Astrocyte (in vitro differentiated cells and primary cell): ENCODE results near the gene ENOX1. TPM values are rescaled to one million over a fixed set of nuclear protein-coding genes. Genes with fewer than 3 reads are reported as not detected.

Experiments
- DNase-seq: peaks from one replicate; pipeline ENCODE4 v3.0.0-alpha.2; 2010; ENCODE audit warnings: low read depth
- FAIRE-seq: peaks from 2 replicates; lab custom pipeline; 2011; peaks lifted over from hg19 to GRCh38; lab: Jason Lieb, UNC
- H2AFZ ChIP-seq: 2 replicates; pipeline ENCODE4 v1.6.0; 2012; ENCODE audit warnings: low read depth, low read length, inconsistent platforms
- H3K27ac ChIP-seq: 2 replicates; pipeline ENCODE4 v1.5.1; 2011; ENCODE audit warnings: low read depth, low read length, inconsistent platforms
- H3K27me3 ChIP-seq: 2 replicates; pipeline ENCODE4 v1.6.0; 2011; ENCODE audit warnings: low read length, inconsistent platforms; ENCODE audit not compliant: insufficient read depth
- H3K36me3 ChIP-seq: 2 replicates; pipeline ENCODE4 v1.5.1; 2011; ENCODE audit warnings: low read length, inconsistent platforms; ENCODE audit not compliant: insufficient read depth
- H3K4me1 ChIP-seq: 2 replicates; pipeline ENCODE4 v1.5.1; 2011; ENCODE audit warnings: low read length, inconsistent platforms; ENCODE audit not compliant: insufficient read depth
- H3K4me2 ChIP-seq: 2 replicates; pipeline ENCODE4 v1.6.0; 2012; ENCODE audit warnings: low read length, inconsistent platforms
- H3K4me3 ChIP-seq: 2 replicates; pipeline ENCODE4 v1.5.1; 2011; ENCODE audit warnings: low read depth, mild to moderate bottlenecking, low read length, inconsistent platforms; ENCODE audit not compliant: insufficient read depth
- H3K79me2 ChIP-seq: 2 replicates; pipeline ENCODE4 v1.6.0; 2012; ENCODE audit warnings: mild to moderate bottlenecking, low read length, inconsistent platforms; ENCODE audit not compliant: insufficient read depth
- H3K9ac ChIP-seq: 2 replicates; pipeline ENCODE4 v1.6.0; 2012; ENCODE audit warnings: mild to moderate bottlenecking, low read length, inconsistent platforms
- H3K9me3 ChIP-seq: 2 replicates; pipeline ENCODE4 v1.5.1; 2012; ENCODE audit warnings: low read depth, mild to moderate bottlenecking, low read length, inconsistent platforms; ENCODE audit not compliant: insufficient read depth
- H4K20me1 ChIP-seq: 2 replicates; pipeline ENCODE4 v1.6.0; 2012; ENCODE audit warnings: low read length, inconsistent platforms; ENCODE audit not compliant: insufficient read depth
- H3K27ac Mint-ChIP-seq: one replicate; pipeline ENCODE4 v1.8.0; 2021; ENCODE audit warnings: mild to moderate bottlenecking, mixed read lengths; ENCODE audit not compliant: unreplicated experiment
- H3K27me3 Mint-ChIP-seq: one replicate; pipeline ENCODE4 v1.8.0; 2021; ENCODE audit warnings: low read depth, mixed read lengths; ENCODE audit not compliant: unreplicated experiment
- H3K36me3 Mint-ChIP-seq: one replicate; pipeline ENCODE4 v1.8.0; 2021; ENCODE audit warnings: low read depth, mixed read lengths; ENCODE audit not compliant: unreplicated experiment
- H3K4me1 Mint-ChIP-seq: one replicate; pipeline ENCODE4 v1.8.0; 2021; ENCODE audit warnings: low read depth, mixed read lengths; ENCODE audit not compliant: unreplicated experiment
- H3K4me3 Mint-ChIP-seq: one replicate; pipeline ENCODE4 v1.8.0; 2021; ENCODE audit warnings: mild to moderate bottlenecking, moderate library complexity, mixed read lengths; ENCODE audit not compliant: unreplicated experiment
- H3K9me3 Mint-ChIP-seq: one replicate; pipeline ENCODE4 v1.8.0; 2021; ENCODE audit warnings: mild to moderate bottlenecking, mixed read lengths; ENCODE audit not compliant: unreplicated experiment
- CTCF ChIP-seq: IDR thresholded peaks from 2 replicates; pipeline ENCODE4 v1.5.1; 2011; ENCODE audit warnings: low read depth, mild to moderate bottlenecking, inconsistent platforms, low read length, moderate library complexity; ENCODE audit not compliant: insufficient read depth
- EZH2 ChIP-seq: IDR thresholded peaks from 2 replicates; pipeline ENCODE4 v1.6.1; 2012; ENCODE audit warnings: mild to moderate bottlenecking, low read length, inconsistent platforms; ENCODE audit not compliant: insufficient read depth
- total RNA-seq: library from RNA; stranded (reverse); gene quantifications from 2 replicates; pipeline ENCODE4 v1.2.1, GENCODE V29; 2021

The ENOX1 gene
- total RNA-seq, 1 donor from 2014 or later: 2.3 TPM

GRCh38 chr13:43191546-43191945 lies 595.2 kb downstream of the ENOX1 start:
- Histone ChIP-seq H3K27me3 (no peaks in the 10 kb centered on the region), H3K9me3 (no peaks in the 10 kb centered on the region), H3K4me2 (no peak overlapping the region), H3K9ac (no peak overlapping the region), H3K4me1 (no peaks in the 10 kb centered on the region), H2AFZ (no peak overlapping the region), H3K27ac (no peak overlapping the region), H3K36me3 (no peaks in the 10 kb centered on the region), H3K79me2 (no peaks in the 10 kb centered on the region), H3K4me3 (no peak overlapping the region), H4K20me1 (no peaks in the 10 kb centered on the region)
- H3K27me3 Mint-ChIP-seq: peaks cover 35% of the 10 kb centered on the region
- no peak overlapping the region for H3K27ac Mint-ChIP-seq
- TF ChIP-seq CTCF (no peak), EZH2 (no peak)
- no peaks in the 10 kb centered on the region for H3K4me1 Mint-ChIP-seq
- H3K36me3 Mint-ChIP-seq: no peaks in the 10 kb centered on the region
- no peak for DNase-seq
- H3K9me3 Mint-ChIP-seq: no peaks in the 10 kb centered on the region
- FAIRE-seq: no peak
- H3K4me3 Mint-ChIP-seq: no peak overlapping the region

GRCh38 chr13:43185226-43185625 lies 601.5 kb downstream of the ENOX1 start:
- no peak for FAIRE-seq
- no peak overlapping the region for H3K27ac Mint-ChIP-seq
- no peaks in the 10 kb centered on the region for H4K20me1 ChIP-seq

More at GRCh38 chr13:43185226-43185625, 601.5 kb downstream of the ENOX1 start:
- Histone ChIP-seq H3K27me3 (no peaks in the 10 kb centered on the region), H3K79me2 (no peaks in the 10 kb centered on the region), H2AFZ (no peak overlapping the region), H3K4me1 (no peaks in the 10 kb centered on the region), H3K9me3 (no peaks in the 10 kb centered on the region), H3K36me3 (no peaks in the 10 kb centered on the region), H3K27ac (no peak overlapping the region), H3K4me2 (no peak overlapping the region), H3K4me3 (no peak overlapping the region), H3K9ac (no peak overlapping the region)
- Mint-ChIP-seq H3K27me3 (peaks cover 6% of the 10 kb centered on the region), H3K36me3 (no peaks in the 10 kb centered on the region), H3K4me1 (no peaks in the 10 kb centered on the region), H3K4me3 (no peak overlapping the region), H3K9me3 (no peaks in the 10 kb centered on the region)
- TF ChIP-seq CTCF: no peak
- no peak for TF ChIP-seq EZH2
- no peak for DNase-seq
